Measurements from ENCODE around the gene CDH4. TPM values are rescaled to one million over a fixed set of nuclear protein-coding genes. Genes with fewer than 3 reads are reported as not detected.

The CDH4 gene
- total RNA-seq, 3 donors from 2014 or later (not counting 1 experiment from before 2014, with no cell fraction given) = 0.18 TPM; not detected in 2

- peaks cover 0 to 6% of the 10 kb centered on the region in 2 donors for H3K27me3 Mint-ChIP-seq (ENCODE audit: low read depth in 2 of 2)
- no peak overlapping the region for H3K4me3 ChIP-seq (ENCODE audit: low read length)
- 88% methylated on average over 8 of the region's 8 CpGs for WGBS (ENCODE audit: insufficient coverage)
- no peaks in the 10 kb centered on the region for H3K36me3 ChIP-seq (ENCODE audit: control insufficient read depth, insufficient read depth, low read length)
- no peaks in the 10 kb centered on the region for H3K36me3 Mint-ChIP-seq
- no peak overlapping the region for H3K27ac Mint-ChIP-seq
- no peak overlapping the region for H3K4me3 Mint-ChIP-seq
- H3K27ac ChIP-seq (ENCODE audit: low read length) = no peak overlapping the region
- TF ChIP-seq, protein P1, sequence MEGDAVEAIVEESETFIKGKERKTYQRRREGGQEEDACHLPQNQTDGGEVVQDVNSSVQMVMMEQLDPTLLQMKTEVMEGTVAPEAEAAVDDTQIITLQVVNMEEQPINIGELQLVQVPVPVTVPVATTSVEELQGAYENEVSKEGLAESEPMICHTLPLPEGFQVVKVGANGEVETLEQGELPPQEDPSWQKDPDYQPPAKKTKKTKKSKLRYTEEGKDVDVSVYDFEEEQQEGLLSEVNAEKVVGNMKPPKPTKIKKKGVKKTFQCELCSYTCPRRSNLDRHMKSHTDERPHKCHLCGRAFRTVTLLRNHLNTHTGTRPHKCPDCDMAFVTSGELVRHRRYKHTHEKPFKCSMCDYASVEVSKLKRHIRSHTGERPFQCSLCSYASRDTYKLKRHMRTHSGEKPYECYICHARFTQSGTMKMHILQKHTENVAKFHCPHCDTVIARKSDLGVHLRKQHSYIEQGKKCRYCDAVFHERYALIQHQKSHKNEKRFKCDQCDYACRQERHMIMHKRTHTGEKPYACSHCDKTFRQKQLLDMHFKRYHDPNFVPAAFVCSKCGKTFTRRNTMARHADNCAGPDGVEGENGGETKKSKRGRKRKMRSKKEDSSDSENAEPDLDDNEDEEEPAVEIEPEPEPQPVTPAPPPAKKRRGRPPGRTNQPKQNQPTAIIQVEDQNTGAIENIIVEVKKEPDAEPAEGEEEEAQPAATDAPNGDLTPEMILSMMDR (IDR thresholded peaks at IDR 0.05) = no peak
- no peaks in the 10 kb centered on the region for H3K27me3 ChIP-seq (ENCODE audit: control insufficient read depth, insufficient read depth, low read length)
- no peaks in the 10 kb centered on the region for H3K9me3 ChIP-seq (ENCODE audit: control insufficient read depth, insufficient read depth, low read length)
- ATAC-seq (no peak), DNase-seq (no peak)
- H3K4me1 Mint-ChIP-seq = peaks cover 6 to 14% of the 10 kb centered on the region in 2 donors
- intact Hi-C loops (cut with micrococcal nuclease) = loop anchor here (10.0 kb wide), 1 partner anchor 1954 kb away; the partner anchor contains the start of genes FAM217B and PPP1R3D
- no peaks in the 10 kb centered on the region for H3K4me1 ChIP-seq (ENCODE audit: control insufficient read depth, insufficient read depth, low read length)
- no peaks in the 10 kb centered on the region for H3K9me3 Mint-ChIP-seq
Observed at GRCh38 chr20:61898405-61898804, 646.3 kb downstream of the CDH4 start.

GRCh38 chr20:61900011-61900944 is 648.2 kb downstream of the CDH4 start:
- Mint-ChIP-seq H3K27me3 (ENCODE audit: low read depth in 2 of 2) (peaks cover 0 to 6% of the 10 kb centered on the region in 2 donors), H3K4me1 (peaks cover 6 to 14% of the 10 kb centered on the region in 2 donors), H3K36me3 (no peaks in the 10 kb centered on the region), H3K4me3 (no peak overlapping the region), H3K9me3 (no peaks in the 10 kb centered on the region), H3K27ac (no peak overlapping the region)
- Histone ChIP-seq H3K4me1 (ENCODE audit: control insufficient read depth, insufficient read depth, low read length) (no peaks in the 10 kb centered on the region), H3K4me3 (ENCODE audit: low read length) (no peak overlapping the region), H3K27ac (ENCODE audit: low read length) (no peak overlapping the region), H3K36me3 (ENCODE audit: control insufficient read depth, insufficient read depth, low read length) (no peaks in the 10 kb centered on the region), H3K9me3 (ENCODE audit: control insufficient read depth, insufficient read depth, low read length) (no peaks in the 10 kb centered on the region), H3K27me3 (ENCODE audit: control insufficient read depth, insufficient read depth, low read length) (no peaks in the 10 kb centered on the region)
- TF ChIP-seq, protein P1 (IDR thresholded peaks at IDR 0.05) = no peak
- ATAC-seq = no peak
- 71% methylated on average over 29 of the region's 29 CpGs for WGBS (ENCODE audit: insufficient coverage)
- DNase-seq = no peak
- intact Hi-C loops (cut with micrococcal nuclease) = no loop called here

- DNase-seq (no peak), ATAC-seq (no peak)
- 91% methylated on average over 4 of the region's 4 CpGs for WGBS (ENCODE audit: insufficient coverage)
- H3K4me1 ChIP-seq (ENCODE audit: control insufficient read depth, insufficient read depth, low read length) = no peaks in the 10 kb centered on the region
- no peaks in the 10 kb centered on the region for H3K36me3 Mint-ChIP-seq
- peaks cover 0 to 6% of the 10 kb centered on the region in 2 donors for H3K27me3 Mint-ChIP-seq (ENCODE audit: low read depth in 2 of 2)
- H3K4me3 Mint-ChIP-seq = no peak overlapping the region
- intact Hi-C loops (cut with micrococcal nuclease) = no loop called here
- H3K9me3 ChIP-seq (ENCODE audit: control insufficient read depth, insufficient read depth, low read length) = no peaks in the 10 kb centered on the region
- TF ChIP-seq, protein P1 (IDR thresholded peaks at IDR 0.05) = no peak
- no peak overlapping the region for H3K4me3 ChIP-seq (ENCODE audit: low read length)
- no peak overlapping the region for H3K27ac Mint-ChIP-seq
- no peaks in the 10 kb centered on the region for H3K36me3 ChIP-seq (ENCODE audit: control insufficient read depth, insufficient read depth, low read length)
- no peak overlapping the region for H3K27ac ChIP-seq (ENCODE audit: low read length)
- no peaks in the 10 kb centered on the region for H3K9me3 Mint-ChIP-seq
- H3K4me1 Mint-ChIP-seq = peaks cover 6 to 14% of the 10 kb centered on the region in 2 donors
- no peaks in the 10 kb centered on the region for H3K27me3 ChIP-seq (ENCODE audit: control insufficient read depth, insufficient read depth, low read length)
Observed at GRCh38 chr20:61900945-61901293, 648.9 kb downstream of the CDH4 start.
